Stimulated activated CD4-positive, alpha-beta T cell treated with anti-CD3 and anti-CD28 coated beads, Interleukin-15, amount 100 ng/mL, for 1 hour (primary cell): ENCODE measurements around the gene OR8J3.
"Not testable (repeated sequence)": the region's sequence is repeated elsewhere in the genome, so short reads cannot be mapped to it uniquely, and the experiment has no call there.

Experiments
- DNase-seq, 2 donors: peaks; one replicate each; pipeline ENCODE4 v3.0.0-alpha.2; 2020; ENCODE audit warnings: low read depth in 1 of 2, low spot score in 1 of 2

Gene OR8J3, protein sequence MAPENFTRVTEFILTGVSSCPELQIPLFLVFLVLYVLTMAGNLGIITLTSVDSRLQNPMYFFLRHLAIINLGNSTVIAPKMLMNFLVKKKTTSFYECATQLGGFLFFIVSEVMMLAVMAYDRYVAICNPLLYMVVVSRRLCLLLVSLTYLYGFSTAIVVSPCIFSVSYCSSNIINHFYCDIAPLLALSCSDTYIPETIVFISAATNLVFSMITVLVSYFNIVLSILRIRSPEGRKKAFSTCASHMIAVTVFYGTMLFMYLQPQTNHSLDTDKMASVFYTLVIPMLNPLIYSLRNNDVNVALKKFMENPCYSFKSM

DNA sequence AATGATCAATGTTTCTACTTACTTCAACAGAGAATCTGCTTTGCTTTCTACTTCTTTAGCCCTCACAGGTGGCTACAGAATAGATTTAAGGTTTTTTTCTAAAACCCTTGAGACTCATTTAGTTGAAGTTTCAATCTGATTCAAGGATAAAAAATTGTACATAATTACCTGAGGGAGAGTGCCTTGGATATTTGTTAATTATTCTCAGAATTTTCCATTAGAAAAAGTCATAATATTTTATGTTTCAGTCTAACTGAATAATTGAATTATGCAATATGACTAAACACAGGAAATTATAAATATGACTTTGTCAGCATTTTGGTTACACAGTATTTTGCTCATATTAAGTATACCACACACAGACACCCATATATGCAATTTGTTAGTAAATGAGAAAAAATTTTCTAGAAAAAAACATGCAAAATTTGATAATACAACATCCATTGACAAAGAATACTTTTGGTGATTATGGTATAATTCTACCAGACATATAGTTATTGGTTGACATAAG, at the start of gene OR8J3:
Gene OR8J3 (minus strand): TSS at position 51 of the 511 bp plus-strand sequence. CDS start 2,483 bp downstream, outside the sequence.
- DNase-seq = no peak

DNA sequence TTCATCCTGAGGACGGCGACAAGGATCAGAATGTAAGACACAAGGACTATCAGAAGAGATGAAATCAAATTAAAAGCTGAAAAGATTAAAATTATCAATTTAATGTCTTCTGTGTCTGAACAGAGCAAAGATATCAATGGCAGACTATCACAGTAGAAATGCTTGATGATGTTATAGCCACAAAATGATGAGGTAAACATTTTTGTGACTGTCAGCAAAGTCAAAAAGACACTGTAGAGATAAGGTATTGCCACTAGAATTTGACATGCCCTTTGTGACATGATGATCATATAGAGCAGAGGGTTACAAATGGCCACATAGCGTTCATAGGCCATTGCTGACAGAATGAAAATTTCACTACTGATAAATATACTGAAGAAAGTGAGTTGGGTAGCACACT, 48.6 kb upstream of the OR8J3 start:
- DNase-seq = no peak

DNA sequence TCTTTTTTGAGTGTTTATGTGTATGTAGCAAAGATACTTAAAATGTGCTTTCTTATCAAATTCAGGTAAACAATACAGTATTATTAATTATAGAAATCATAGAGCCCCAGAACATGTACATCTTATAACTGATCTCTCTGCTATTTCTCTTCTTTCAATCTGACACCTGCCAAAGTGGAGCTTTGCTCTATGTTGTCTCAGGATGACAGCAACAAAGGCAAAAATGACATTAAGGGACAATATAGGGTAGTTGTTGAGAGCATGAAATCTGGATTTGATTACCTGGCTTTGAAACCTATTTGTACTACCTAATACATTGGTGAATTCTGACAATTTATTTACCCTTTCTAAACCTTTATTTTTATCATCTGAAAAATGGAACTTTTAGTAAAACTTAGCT, 43.5 kb upstream of the OR8J3 start:
- no peak for DNase-seq

DNA sequence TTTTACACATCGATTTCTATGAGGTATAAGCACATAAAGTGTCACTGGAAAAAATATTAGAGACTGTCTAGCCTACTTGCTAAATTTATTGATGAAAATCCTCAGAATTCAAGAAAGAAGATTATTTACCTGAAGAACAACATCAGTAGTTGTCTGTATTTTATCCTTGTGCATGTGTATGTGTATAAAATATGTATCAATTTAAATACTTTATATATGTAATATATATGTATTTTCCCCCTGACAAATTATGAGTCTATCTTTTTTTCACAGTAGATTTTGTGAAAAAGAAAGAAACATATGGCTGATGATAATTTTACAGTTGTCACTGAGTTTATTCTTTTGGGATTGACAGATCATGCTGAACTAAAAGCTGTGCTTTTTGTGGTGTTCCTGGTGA, 36.3 kb upstream of the OR8J3 start, which contains the start of gene OR5J2:
Gene OR5J2 (plus strand): TSS at position 301 of the 400 bp plus-strand sequence. CDS start 0 bp downstream, at position 301.
- DNase-seq = no peak

DNA sequence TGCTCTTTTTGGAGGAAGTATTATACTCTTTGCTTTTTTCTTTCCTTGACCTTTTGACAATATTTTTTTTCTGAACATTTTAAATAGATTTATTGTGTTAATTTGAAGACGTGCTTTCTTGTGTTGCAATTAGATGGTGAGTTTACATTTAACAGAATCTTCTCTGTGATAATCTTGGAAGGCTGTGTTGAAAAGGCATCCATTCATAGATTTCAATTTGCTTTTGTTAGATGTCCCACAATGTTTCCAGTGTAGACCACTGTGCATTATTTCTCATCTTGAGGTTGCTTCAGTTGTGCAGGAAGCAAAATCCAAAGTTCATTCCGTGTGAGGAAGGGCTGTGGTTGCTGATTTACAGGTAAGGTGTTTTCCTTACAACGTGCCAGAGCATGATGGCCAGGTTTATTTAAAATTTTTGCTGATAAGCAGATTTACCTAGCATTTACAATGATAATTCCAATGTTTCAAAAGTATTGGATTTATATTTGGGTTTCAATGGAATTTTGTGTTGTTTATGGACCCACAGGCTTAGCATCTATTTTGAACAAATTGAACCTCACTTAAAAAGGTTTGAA, 32.3 kb upstream of the OR8J3 start:
- no peak for DNase-seq

DNA sequence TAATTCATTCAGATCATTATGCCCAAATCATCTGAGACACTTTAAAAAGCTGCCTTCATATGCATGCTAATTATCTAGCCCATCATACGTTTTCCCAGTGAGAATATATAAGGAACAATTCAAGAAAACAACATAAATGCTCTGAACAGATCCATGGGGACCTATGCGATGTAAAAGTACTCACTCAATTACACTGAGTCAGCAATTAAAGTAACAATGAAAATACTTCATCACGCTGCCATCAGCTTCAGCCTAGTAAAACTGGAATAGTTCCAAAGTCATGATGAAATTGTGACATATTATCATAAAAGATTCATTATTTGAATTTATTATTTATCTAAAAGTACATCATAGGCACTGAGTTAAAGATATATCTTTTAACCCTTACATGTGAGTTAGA, 23.8 kb upstream of the OR8J3 start:
- DNase-seq = no peak

DNA sequence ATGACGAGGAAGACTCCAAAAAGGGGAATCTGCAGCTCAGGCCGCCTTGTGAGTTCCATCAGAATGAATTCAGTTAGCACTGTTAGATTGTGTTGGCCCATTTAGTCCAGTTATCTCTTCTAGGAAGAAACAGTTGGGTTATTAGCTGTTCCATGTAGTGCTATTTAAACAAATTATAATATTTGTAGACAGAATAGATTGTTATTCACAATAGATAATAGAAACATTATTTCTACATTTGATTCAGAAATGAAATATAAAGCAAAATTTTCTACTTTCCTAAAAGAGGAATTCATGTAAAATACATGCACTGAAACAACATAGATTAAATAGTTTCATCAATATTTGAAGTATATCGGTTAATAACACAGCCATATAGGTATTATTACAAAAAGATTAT, 20.2 kb upstream of the OR8J3 start, which contains the start of gene OR8K5:
Gene OR8K5 (minus strand): TSS at position 101 of the 400 bp plus-strand sequence. CDS start 0 bp downstream, at position 101.
- no peak for DNase-seq

DNA sequence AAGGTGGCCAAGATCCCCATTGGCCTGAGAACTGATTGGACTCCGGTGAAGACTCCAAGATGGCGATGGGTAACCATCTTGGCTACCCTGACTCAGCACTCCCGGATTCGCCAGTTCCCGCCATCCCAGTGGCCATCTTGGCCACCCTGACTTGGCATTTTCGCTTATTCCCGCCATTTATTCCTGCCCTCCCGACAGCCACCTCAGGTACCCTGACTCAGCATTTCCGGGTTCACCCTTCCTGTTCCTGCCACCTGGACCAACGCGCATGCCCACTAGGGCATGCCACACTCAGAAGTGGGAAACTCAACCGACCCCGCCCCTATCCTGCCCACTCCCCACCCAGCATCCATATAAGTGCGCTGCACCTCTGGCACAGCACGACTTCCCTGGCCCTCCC, 12.3 kb upstream of the OR8J3 start:
- no peak for DNase-seq

DNA sequence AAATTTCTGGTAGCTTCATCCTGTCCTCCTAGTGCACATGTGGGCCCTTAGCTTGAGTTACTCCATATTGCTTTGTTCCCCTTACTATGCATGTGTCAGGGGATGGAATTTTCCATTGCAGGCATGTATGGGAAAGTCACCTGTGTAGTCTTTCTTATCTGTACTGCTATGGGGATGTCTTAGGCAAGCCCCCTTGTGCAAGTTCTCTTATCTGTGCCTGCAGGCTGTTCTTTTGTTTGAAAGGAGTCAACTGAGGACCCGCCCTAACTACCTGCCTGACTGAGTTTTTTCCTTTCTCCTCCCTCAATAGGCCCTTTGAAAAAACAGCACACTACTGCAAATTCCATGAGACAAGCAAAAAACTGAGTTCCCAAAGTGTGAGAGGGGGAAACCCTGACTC, 11.4 kb upstream of the OR8J3 start:
- DNase-seq = no peak

DNA sequence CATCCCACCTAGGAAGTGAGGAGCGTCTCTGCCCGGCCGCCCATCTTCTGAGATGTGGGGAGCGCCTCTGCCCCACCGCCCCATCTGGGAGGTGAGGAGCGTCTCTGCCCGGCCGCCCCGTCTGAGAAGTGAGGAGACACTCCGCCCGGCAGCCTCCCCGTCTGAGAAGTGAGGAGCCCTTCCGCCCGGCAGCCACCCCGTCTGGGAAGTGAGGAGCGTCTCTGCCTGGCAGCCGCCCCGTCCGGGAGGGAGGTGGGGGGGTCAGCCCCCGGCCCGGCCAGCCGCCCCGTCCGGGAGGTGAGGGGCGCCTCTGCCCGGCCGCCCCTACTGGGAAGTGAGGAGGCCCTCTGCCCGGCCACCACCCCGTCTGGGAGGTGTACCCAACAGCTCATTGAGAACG, 3.7 kb upstream of the OR8J3 start:
- not testable (repeated sequence) for DNase-seq

DNA sequence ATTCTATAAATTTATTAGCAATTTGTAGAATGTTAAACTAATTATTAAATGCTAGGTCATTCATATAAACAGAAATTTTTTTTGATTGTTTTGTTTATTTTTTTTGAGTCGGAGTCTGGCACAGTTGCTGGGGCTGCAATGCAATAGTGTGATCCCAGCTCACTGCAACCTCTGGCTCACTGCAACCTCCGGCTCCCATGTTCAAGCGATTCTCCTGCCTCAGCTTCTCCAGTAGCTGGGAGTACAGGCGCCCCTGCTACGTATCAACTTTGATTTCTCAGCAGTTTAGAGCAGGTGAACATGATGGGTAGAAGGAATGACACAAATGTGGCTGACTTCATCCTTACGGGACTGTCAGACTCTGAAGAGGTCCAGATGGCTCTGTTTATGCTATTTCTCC, 17.9 kb downstream of the OR8J3 start, which contains the start of gene OR8H3:
Gene OR8H3 (plus strand): TSS at position 301 of the 400 bp plus-strand sequence. CDS start 0 bp downstream, at position 301.
- DNase-seq = no peak

DNA sequence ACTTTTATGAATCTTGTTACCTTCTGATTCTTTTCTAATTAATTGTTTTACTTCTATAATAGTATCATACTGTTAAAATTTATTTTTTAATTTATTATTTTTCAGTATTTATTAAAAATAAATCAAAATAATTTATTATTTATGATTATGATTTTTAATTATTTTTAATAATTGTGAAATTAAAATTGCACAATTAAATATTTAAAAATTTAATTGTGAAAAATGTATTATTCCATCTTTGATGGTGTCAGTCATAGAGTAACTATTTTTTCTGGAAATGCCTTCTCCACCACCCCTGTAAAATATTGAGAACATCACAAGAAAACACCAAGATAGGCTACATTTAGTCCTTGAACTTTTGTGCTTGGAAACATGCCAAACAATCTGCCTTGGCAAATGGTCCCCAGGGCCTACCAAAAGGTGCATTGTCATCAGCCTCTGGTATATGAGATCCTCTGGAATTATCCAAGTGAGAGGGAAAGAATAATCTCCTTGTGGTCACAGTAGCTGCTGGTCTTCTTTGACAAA, 36.7 kb downstream of the OR8J3 start, which contains the start of gene OR8H2:
Gene OR8H2 (plus strand): TSS at position 478 of the 528 bp plus-strand sequence. CDS start 1,356 bp downstream, outside the sequence.
- no peak for DNase-seq

DNA sequence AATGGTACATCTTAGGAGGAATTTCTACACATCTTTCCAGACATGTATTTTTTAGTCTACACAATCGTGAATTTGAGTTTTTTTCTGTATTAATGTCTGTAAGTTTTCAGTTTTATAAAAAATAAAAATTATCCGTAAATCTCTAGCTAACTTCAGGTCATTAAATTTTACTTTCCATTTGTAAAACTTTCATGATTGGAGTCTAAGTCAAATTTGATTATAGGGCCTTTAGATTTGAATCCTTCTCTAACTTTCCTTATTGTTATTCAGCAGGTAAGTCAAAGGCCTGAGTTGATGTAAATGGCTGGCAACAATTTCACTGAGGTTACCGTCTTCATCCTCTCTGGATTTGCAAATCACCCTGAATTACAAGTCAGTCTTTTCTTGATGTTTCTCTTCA, 47.0 kb downstream of the OR8J3 start, which contains the start of gene OR8I2:
Gene OR8I2 (plus strand): TSS at position 301 of the 400 bp plus-strand sequence. CDS start 0 bp downstream, at position 301.
- DNase-seq = no peak

DNA sequence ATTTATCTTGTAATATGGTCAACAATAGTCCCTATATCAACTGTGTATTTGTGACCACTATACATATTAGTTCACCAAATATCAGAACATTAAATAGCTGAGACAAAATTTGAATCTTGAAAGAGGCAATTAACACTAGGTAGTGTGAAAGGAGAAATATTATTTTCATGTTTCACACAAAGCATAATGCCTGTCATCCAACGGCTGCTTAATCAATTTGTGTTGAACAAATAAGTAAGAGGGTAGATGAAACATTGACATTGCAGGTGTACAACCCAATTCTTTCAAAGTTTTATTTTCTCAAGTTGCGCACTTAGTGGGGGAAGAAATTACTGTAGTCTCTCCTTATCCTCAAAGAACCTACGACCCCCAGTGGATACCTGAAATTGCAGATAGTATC, 50.3 kb downstream of the OR8J3 start:
- DNase-seq = no peak
